ENCODE results near the gene KTN1.

Gene KTN1

GRCh38 chr14:55572578-55572977 lies 7.4 kb upstream of the KTN1 start:
- no peak for DNase-seq

GRCh38 chr14:55574988-55575387 lies 5.0 kb upstream of the KTN1 start:
- DNase-seq: no peak

GRCh38 chr14:55577229-55577628 lies 2.8 kb upstream of the KTN1 start:
- no peak for DNase-seq

- DNase-seq: no peak
Observed at GRCh38 chr14:55578511-55578910, 1.5 kb upstream of the KTN1 start.

- DNase-seq: no peak
Observed at GRCh38 chr14:55580470-55581341, 699 bp downstream of the KTN1 start.

GRCh38 chr14:55581342-55581771 lies 1.4 kb downstream of the KTN1 start:
- no peak for DNase-seq

- DNase-seq: no peak
Observed at GRCh38 chr14:55582746-55583145, 2.7 kb downstream of the KTN1 start.

- DNase-seq: no peak
Observed at GRCh38 chr14:55583942-55584468, 4.0 kb downstream of the KTN1 start.

GRCh38 chr14:55585854-55586253 lies 5.8 kb downstream of the KTN1 start:
- DNase-seq: no peak

- no peak for DNase-seq
Observed at GRCh38 chr14:55586411-55586810, 6.4 kb downstream of the KTN1 start.

- DNase-seq: no peak
Observed at GRCh38 chr14:55587847-55588246, 7.8 kb downstream of the KTN1 start.

- DNase-seq: no peak
Observed at GRCh38 chr14:55588259-55588699, 8.3 kb downstream of the KTN1 start.

- no peak for DNase-seq
Observed at GRCh38 chr14:55589171-55589570, 9.2 kb downstream of the KTN1 start.

GRCh38 chr14:55592436-55592835 lies 12.4 kb downstream of the KTN1 start:
- no peak for DNase-seq

- no peak for DNase-seq
Observed at GRCh38 chr14:55593698-55594097, 13.7 kb downstream of the KTN1 start.

- DNase-seq: no peak
Observed at GRCh38 chr14:55599250-55599879, 19.4 kb downstream of the KTN1 start.

- no peak for DNase-seq
Observed at GRCh38 chr14:55600784-55601561, 21.0 kb downstream of the KTN1 start.

- no peak for DNase-seq
Observed at GRCh38 chr14:55603401-55603953, 23.5 kb downstream of the KTN1 start.

- DNase-seq: no peak
Observed at GRCh38 chr14:55604488-55604887, 24.5 kb downstream of the KTN1 start.

GRCh38 chr14:55604900-55605418 lies 25.0 kb downstream of the KTN1 start:
- DNase-seq: no peak

- DNase-seq: no peak
Observed at GRCh38 chr14:55605793-55606192, 25.8 kb downstream of the KTN1 start.

- no peak for DNase-seq
Observed at GRCh38 chr14:55607386-55607785, 27.4 kb downstream of the KTN1 start.

GRCh38 chr14:55609681-55610080 lies 29.7 kb downstream of the KTN1 start:
- DNase-seq: no peak

Data from cerebellar nuclear complex (tissue), 1 donor.